ENCODE results near the gene MAPK7.
"Not testable (repeated sequence)": the region's sequence is repeated elsewhere in the genome, so short reads cannot be mapped to it uniquely, and the experiment has no call there.

MAPK7 gene

DNA sequence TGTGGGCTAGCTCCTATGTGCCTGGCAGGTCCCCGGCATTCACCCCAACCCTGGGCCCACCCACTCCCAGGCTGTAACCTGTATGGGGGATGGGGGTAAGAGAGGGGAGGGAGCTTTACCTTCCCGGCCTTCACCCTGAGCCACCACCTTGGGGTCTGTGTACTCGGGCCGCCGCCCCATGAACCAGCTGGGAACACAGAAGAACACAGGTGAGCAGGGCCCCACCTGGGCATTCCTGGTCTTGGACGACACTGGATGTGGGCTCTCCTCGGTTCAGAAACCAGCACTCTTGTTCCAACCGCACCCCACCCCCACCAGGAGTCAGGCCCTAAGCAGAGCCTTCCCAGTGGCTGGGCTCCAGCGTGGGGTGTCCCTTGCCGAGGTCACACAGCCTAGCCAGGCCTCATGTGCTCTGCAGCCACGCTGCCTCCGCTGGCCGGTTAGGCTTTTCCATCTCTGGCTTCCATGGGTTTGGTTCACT is 34.6 kb upstream of the MAPK7 start:
- DNase-seq = no peak

DNA sequence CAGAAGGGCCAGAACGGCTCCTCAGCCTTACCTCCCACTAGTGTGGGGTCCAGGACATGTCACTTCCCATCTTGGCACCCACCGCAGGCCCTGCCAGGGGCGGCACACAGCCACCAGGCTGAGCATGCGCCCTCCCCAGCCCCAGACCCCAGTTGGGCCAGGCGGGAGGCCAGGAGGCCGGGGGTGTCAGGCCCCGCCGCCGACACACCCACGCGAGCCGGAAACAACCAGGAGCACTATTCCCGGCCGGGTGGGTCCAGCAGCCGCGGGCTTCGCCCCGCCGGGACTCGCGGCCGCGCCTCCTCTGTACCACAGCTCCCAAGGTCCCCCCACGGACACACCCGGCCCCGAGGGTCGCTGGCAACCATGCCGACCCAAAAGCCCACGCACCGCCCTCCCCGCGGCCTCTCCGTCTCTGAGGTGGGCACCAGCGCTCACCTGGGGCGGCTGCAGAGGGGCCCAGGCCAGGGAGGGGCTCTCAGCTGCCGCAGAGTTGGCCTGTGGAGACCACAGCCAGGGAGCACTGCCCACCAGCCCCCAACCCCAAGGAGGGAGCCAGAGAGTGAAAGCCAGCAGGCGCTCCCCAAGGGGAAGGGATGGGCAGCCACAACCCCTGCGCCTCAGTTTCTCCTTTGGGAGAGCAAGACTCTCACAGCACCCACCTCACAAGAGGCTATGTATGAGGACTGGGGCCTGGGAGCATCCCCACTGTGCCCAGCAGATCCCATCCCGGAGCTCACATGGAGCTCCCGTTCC is 33.8 kb upstream of the MAPK7 start:
- no peak for DNase-seq

DNA sequence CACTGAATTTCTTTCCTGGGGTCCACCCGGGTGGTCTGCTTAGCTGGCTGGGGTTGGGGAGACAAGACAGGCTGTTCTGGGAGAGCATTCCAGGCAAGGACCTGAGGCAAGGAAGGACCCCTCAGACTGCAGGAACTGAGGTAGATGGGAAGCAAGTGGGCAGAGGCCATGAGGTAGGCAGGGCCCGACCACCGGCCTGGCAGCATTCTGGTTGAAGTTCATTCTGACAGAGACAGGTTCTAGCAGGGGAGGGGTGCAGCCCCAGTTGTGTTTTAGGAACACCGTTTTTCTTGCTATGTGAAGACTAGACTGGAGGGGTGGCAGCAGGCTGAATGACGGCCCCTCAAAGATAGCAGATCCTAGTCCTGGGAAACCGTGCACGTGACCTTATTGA is 33.2 kb upstream of the MAPK7 start:
- no peak for DNase-seq

DNA sequence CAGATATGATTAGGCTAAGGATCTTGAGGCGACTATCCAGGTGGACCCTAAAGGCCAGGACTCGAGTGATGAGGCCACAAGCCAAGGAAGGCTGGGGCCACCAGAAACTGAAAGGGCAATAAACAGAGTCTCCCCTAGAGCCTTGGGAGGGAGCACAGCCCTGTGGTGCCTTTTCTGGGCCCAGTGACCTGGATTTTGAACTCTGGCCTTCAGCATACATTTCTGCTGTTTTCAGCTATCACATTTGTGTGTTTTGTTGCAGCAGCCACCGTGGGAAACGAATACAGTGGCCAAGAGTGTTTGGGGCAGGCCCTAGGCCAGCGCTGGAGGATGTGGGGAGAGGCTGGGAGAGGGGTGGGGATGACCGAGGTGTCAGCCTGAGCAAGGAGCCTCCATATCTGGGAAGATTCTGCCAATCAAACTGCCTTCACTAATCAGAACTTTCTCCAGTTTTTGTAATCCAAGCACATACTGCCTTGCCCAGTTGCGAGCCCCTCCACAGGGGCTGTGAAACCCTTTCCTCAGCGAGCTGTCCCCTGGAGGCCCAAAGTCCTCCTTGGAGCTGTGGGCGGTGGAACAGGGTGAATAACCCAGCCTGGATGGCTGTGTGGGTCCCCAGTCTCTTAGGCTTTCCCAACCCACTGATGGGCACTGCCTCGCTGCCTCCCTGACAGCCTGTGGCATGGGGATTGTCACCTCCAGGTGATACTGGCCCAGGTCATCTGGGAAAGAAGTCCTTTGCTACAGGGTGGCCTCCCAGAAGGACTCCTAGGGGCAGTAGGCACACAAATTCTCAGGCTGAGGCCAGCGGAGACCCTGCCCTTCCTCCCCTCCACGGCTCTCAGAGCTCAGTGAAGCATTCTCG is 32.6 kb upstream of the MAPK7 start:
- no peak for DNase-seq

DNA sequence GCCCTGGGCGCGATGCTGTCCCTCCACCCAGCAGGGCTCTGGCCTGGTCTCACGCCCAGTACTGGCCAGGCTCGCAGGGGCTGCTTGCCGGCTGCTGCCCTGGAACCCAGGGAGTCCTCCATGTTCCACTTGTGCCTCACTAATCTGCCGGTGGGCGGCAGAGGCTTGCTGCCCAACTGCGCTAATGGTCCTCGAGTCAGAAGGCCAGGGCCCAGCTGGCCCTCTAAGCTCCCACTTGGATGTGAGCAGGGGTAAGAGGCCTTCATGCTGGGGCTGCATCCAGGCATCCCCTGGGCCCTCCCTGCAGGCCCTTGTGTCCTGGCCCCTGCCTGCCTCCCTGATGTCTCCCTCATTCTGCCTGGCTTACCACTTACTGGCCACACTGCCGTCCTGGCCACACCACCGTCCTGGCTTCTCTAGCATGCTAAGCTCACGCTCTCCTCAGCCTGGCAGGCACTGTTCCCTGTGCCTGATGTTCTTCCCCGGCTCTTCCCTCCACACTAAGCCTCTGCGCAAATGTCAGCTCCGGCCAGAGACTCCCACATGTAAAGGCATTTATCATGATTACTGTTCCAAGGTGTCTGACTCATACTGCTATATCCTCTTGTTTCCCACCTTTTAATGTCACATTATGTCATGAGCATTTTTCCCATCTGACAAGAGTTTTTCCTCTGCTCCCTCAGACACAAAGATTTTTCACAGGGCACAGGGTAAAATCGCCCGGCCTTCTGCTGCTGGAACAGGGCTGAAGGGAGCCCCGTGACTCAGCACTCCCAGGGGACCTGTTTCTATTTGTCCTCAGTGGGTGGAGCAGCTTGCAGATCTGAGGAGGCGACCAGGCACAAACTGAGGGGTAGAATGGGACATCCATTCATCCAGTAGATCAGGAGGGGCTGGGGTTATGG is 31.7 kb upstream of the MAPK7 start:
- DNase-seq = no peak

DNA sequence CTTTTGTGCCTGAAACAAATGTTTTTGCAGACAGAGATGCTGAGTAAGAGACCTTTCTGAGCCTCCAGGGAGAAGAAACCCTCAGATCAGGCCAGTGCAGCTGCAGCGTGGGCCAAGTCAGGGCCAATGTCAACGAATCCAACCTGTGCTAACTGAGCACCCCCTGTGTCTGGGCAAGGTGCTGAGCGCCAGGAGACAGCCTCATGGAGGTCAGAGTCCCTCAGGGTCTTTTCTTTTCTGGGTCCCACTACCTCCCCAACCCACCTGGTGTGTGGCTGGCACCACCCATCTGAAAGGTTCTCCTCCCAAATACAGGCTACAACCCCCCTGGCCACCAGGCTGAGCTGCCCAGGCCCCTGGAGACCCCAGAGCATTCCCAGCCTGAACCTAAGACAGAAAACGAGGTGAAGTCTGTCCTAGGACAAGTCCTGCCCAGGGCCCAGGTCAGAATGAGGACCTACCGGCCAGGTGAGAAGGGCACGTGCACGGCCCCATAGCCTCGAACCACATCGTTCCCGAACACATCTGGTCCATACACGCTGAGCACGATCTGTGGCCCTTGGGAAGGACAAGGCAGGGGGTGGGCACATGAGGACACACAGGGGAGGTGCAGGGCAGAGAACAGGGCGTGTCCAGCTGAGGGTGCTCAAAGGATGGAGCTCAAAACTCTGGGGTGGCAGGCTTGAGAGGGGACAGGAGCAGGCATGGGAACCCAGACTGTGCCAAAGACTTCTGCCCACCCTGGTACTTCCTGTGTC is 30.8 kb upstream of the MAPK7 start:
- DNase-seq = no peak

DNA sequence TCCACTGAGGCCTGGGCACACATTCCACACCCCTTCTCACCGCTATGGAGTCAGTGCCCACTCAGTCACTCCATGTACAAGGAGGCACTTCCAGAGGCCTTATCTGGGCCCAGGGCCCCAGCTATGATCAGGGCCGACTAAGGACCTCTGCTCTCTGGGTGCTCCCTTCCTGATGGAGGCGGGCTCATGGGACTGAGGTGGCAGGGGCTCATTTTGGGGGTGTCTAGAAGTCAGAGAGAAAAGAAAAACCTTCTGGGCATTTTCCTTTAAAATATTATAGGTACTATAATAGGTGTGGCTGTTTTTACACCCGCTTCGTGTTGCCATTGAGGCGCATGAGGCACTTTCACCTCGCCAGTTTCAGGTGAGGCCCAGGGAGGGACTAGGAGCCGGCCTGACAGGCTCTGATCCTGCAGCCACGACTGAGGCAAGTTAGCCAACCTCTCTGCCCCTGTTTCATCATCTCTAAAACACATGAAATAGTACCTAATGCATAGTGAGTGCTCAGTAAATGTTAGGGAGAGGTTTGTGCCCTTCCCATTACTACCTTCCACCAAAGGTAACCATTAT is 30.1 kb upstream of the MAPK7 start:
- DNase-seq = no peak

DNA sequence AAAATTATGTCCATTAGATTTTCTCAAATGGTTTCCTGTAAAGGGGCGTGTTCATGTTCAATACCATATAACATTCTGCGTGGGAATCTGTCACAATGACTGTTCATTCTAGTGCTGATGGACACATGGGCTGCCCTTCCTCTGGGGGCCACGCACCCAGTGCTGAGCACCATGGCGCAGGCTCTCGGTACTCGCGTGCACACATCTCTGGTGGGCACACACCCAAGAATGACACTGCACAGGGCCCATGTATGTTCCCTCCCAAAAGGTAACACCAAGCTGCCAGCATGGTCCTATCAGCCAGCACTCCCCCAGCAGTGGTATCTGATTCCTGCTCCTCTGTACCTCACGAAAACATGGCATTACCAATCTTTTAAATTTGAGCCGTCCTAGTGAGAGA is 29.5 kb upstream of the MAPK7 start:
- DNase-seq = no peak

DNA sequence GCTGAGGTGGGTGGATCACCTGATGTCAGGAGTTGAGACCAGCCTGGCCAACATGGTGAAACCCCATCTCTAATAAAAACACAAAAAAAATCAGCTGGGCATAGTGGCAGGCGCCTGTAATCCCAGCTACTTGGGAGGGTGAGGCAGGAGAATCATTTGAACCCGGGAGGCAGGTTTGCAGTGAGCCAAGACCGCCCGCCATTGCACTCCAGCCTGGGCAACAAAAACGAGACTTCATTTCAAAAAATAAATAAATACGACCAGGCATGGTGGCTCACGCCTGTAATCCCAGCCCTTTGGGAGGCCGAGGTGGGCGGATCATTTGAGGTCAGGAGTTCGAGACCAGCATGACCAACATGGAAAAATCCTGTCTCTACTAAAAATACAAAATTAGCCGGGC is 24.9 kb upstream of the MAPK7 start:
- not testable (repeated sequence) for DNase-seq

DNA sequence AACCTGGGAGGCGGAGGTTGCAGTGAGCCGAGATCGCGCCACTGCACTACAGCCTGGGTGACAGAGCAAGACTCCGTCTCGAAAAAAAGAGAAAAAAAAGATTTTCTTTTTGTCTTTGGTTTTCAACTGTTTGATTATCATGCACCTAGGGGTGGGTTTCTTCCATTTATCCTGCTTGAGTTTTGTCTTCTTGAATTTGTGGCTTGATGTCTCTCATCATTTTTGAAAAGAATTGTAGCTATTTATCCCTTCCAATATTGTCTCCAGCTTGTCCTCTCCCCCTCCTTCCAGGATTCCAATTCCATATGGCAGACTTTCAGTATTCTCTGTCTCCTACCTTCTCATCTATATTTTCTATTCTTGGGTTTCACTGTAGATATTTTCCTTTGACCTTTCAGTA is 23.6 kb upstream of the MAPK7 start:
- DNase-seq = no peak

DNA sequence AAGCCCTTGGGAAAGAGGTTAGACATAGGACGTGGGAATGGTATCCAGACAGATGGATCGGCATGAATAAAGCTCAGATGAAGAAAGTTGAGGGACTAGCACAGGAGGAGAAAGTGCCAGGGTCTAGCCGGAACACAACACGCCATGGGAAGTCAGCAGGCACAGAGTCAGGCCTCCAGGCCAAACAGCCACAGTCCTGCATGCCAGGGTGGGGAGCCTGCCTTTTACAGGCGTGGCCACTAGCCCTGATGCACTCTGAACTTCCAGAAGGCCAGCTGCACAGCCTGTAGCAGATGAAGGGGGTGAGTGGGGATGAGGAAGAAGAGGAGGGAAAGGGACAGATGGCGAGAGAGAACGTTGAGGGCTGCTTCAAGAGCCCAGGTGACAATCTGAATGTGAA is 20.9 kb upstream of the MAPK7 start:
- DNase-seq = no peak

DNA sequence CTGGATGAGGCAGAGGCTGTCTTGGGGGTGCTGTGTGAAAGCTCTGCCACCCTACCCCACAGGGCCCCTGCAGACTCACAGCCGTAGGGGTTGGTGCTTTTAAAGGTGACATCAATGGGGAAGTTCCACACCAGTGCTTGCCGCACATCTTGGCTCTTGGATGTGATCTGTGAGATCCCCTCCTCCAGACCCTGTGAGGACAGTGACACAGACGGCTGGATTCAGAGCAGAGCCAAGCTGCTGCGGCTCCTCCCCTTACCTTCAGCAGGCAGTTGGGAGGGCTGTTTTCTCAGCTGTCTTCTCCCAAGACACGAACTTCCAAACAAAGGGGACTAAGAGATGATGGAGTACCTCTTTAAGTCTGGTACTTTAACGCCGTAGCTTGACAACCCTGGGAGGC is 20.5 kb upstream of the MAPK7 start:
- DNase-seq = no peak

DNA sequence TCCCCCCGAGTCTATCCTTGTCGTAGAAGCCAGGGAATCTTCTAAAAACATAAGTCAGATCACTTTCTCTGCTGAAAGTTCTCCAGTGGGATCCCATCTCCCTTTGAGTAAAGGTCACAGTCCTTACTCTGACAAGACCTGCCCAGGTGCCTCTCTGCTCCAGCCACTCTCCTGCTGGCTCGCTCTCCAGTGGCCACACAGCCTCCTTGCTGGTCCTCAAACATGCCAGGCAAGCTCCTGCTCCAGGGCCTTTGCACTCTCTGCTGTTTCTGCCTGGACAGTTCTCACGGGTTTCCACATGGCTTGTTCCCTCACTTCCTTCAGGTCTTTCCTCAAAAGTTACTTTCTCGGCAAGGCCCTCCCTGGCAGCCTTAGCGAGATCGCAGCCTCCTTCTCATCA is 19.1 kb upstream of the MAPK7 start:
- DNase-seq = no peak

DNA sequence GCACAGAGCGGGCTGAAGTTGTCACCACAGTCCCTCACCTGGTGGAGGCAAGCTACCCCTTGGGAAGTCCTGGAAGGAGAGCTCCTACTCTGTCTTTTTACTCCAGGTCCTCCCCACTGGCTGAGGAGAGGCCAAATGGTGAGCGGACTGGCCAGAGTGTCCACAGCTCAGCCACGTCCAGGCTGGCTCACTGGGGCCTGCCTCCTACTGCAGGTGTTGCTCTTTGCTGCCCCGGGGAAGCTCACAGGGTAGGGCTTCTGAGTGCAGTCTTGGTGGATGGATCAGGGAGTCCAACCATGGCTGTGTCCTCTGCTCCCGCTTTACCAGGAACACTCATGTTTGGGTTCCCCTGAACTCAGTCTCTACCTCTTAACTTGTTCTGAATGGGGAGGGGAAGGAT is 18.4 kb upstream of the MAPK7 start:
- no peak for DNase-seq

DNA sequence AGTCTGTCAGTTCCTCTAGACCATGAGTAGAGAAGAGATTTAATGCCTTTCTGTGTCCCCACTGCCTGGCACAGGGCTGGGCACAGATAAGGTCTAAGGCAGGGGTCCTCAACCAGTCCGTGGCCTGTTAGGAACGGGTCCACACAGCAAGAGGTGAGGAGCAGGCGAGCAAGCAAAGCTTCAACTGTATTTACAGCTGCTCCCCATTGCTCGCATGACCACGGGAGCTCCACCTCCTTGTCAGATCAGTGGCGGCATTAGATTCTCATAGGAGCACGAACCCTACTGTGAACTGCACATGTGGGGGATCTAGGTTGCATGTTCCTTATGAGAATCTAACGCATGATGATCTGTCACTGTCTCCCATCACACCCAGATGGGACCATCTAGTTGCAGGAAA is 17.5 kb upstream of the MAPK7 start:
- DNase-seq = no peak

DNA sequence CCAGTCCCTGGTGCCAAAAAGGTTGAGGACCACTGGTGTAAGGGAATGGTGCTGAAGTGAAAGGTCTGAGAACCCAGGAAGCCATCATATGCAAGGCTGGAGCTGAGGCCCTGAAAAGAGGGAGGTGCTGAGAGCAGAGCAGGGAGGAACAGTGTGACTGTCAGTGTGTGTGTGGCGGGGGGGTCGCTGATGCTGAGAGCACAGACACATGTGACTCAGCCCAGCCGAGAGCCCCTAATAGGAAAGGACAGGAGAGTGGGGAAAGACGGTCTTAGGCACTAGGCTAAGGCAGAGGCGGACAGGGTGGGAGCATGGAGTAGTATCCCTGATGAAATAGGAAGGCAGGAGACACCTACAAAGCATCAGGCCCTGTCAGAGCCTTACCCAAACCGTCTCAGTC is 17.0 kb upstream of the MAPK7 start:
- DNase-seq = no peak

DNA sequence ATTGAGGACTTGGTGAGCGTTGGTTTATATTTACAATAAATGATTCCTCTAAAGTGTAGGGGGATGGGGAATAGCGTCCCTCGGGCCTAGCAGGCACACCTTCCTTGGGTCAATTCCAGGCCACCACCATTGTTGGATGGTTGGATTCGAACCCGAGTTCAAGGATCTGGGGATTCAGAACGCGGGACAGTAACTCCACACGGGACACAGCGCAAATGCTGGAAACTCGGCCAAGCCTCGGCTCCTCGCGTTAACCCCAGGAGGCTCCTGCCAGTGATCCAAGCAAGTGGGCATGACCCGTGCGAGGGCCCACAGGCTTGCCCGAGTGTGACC is 16.4 kb upstream of the MAPK7 start:
- DNase-seq = no peak

DNA sequence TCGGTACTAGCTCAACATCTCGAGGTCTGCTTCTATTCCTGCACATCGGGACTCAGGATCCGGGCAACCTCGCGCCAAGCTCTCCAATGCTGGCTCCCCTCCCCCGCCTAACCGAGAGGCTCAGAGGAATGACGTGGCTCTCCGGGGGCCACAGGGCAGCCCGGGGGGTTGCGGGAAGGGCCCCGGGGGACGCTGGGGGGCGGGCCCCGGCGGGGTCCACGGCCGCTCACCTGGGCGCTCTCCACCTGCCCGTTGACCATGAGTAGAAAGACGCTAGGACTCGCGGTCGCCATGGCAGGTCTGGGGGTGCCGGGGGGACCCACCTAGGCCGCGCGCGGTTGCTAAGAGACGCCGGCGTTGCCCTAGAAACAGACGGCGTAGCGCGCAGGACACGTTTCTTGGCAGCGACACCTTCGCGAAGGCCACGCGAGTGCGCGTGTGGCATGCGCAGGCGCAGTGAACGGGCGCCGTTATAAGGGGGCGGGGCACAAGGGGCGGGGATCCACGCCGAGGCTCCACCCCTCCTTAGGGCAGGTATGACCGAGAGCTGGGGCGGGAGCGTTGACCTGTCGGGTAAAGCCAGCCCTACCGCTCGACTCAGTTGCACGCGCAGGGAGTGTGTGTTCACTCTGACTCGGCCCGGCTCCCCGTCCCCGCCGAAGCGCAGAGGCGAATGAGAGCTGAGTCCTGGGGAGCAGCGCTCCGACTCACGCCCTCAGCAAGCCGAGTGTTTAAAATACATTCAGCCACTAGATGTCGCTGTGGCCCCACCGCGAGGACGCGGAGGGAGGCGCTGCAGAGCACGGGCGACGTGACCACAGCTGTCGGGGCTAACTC is 15.8 kb upstream of the MAPK7 start, which contains the start of gene B9D1:
Gene B9D1 (minus strand): TSS at position 447 of the 837 bp plus-strand sequence. CDS start 154 bp downstream, at position 293.
- peak; percentile 88 to 91 (median 89) for DNase-seq

DNA sequence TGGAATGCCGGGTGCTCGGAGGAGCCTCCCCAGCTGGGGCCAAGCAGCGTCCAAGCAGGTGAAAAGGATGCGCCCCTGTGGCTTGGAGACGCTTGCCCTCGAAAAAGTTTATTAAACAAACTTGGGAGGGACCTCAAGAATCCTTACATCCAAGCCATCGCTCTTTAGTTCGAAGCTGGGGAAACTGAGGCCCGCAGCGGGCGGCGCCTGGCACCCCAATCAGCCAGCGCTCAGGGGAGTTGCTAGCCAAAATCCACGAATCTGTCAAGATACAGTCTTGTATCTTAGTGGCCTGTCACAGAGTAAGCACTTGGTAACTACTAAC is 15.2 kb upstream of the MAPK7 start:
- DNase-seq = no peak

DNA sequence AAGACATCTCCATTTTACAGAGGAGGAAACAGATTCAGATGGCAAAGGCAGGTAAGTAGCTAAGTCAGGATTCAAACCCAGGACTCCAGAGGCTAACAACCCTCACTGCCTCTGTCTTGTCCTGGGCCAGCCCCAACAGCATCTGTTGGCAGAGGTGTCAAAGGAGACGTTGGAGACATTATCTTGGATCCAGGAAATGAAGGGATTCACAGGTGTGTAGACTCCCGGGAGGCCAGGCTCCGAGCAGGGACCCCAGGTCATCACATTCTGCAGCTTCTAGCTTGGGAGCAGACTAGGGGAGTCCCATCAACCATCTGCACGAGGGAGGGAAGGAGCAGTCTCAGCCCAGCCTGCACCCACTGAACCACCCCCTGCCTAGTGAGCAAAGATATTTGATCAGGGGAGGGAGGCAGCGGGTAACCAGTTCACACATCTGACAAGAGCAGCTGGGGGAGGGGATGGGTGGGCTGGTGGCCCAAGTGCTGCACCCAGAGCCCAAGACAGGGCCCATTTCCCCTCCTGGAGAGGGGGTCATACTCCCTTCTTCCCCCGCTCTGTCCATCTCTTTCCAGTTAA is 14.8 kb upstream of the MAPK7 start:
- DNase-seq = no peak
